HG03025 (cell line): ENCODE results near the gene RALGAPA2.
"Not testable (repeated sequence)": the region's sequence is repeated elsewhere in the genome, so short reads cannot be mapped to it uniquely, and the experiment has no call there.

ENCODE experiments used
- ATAC-seq: cut with Tn5 transposase; IDR thresholded peaks from one replicate; pipeline ENCODE4 v1.9.1; 2021; ENCODE audit warnings: mild to moderate bottlenecking, moderate library complexity; ENCODE audit not compliant: unreplicated experiment, low FRiP score

Gene RALGAPA2

GRCh38 chr20:20362774-20363433 is 349.5 kb downstream of the RALGAPA2 start:
- ATAC-seq = no peak

GRCh38 chr20:20360464-20360863 is 352.0 kb downstream of the RALGAPA2 start:
- no peak for ATAC-seq

- ATAC-seq = no peak
Observed at GRCh38 chr20:20359628-20360027, 352.8 kb downstream of the RALGAPA2 start.

- ATAC-seq = no peak
Observed at GRCh38 chr20:20358801-20359200, 353.6 kb downstream of the RALGAPA2 start.

GRCh38 chr20:20355503-20355902 is 356.9 kb downstream of the RALGAPA2 start:
- not testable (repeated sequence) for ATAC-seq

GRCh38 chr20:20353576-20353975 is 358.9 kb downstream of the RALGAPA2 start:
- no peak for ATAC-seq

- no peak for ATAC-seq
Observed at GRCh38 chr20:20344476-20344875, 368.0 kb downstream of the RALGAPA2 start.

GRCh38 chr20:20343932-20344331 is 368.5 kb downstream of the RALGAPA2 start:
- no peak for ATAC-seq
